ENCODE results near the gene HIBCH.
"Not testable (repeated sequence)": the region's sequence is repeated elsewhere in the genome, so short reads cannot be mapped to it uniquely, and the experiment has no call there.

The HIBCH gene

DNA sequence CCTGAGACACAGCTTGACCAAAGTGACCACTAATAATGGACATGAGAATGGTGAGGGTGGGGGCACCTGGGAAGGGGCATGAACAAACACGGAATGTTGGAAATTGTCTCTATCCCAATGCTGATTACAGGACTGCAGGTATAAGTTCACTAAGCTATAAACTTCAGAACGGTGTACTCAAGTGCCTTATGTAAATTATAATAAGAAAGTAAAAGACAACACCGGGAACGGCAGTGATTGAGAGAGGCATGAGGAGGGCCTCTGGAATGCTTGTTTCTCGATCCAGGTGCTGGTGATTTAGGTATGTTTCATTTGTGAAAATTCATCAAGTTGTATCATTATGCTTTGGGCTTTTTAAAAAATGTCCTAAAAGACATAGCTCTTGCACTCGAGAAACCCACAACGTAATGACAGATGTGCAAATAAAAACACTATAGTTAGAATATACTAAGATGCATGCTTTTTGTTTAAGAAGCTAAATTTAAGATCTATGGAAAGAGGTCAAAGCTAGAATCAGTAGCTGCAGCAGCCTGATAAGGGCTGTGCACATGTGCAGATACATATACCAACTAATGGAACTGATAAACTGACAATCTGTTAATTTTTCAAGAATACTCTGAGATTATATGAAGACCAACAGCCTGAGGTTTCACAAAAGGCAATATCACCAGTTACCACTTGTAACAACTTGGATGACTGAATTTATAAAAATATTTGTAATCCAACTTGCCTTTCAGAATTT is 7.6 kb downstream of the HIBCH start:
- H3K27ac ChIP-seq: no peak overlapping the region
- DNase-seq: no peak
- H3K27me3 ChIP-seq (replicated peaks): no peaks in the 10 kb centered on the region
- in situ Hi-C loops (cut with HindIII; ENCODE audit: low pct_ligation_motif_present, low sequenced_read_pairs): no loop called here
- H3K36me3 ChIP-seq (replicated peaks): peaks cover 5% of the 10 kb centered on the region
- TF ChIP-seq, protein P1, sequence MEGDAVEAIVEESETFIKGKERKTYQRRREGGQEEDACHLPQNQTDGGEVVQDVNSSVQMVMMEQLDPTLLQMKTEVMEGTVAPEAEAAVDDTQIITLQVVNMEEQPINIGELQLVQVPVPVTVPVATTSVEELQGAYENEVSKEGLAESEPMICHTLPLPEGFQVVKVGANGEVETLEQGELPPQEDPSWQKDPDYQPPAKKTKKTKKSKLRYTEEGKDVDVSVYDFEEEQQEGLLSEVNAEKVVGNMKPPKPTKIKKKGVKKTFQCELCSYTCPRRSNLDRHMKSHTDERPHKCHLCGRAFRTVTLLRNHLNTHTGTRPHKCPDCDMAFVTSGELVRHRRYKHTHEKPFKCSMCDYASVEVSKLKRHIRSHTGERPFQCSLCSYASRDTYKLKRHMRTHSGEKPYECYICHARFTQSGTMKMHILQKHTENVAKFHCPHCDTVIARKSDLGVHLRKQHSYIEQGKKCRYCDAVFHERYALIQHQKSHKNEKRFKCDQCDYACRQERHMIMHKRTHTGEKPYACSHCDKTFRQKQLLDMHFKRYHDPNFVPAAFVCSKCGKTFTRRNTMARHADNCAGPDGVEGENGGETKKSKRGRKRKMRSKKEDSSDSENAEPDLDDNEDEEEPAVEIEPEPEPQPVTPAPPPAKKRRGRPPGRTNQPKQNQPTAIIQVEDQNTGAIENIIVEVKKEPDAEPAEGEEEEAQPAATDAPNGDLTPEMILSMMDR (IDR thresholded peaks at IDR 0.05; ENCODE audit: low read depth, low read length, missing control alignments): no peak
- H3K4me3 ChIP-seq (ENCODE audit: low read depth, low read length): no peak overlapping the region

DNA sequence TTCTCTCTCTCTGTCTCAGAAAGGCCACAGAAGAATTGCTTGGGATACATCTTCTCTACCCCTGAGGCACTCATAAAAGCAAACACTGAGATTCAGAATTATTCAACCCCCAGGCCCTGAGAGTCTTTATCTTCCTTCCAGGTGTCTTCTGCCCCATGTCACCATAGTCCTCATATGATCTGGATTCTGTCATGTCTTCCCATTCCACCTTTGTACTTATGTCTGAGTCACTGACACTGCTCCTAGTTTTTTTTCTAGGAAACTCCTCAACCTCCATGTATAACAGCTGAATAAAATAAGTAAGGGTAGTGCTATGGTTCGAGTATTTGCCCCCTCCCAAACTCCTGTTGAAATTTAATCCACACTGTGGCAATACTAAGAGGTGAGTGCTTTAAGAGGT is 11.6 kb downstream of the HIBCH start:
- Histone ChIP-seq H3K4me3 (ENCODE audit: low read depth, low read length) (no peak overlapping the region), H3K27ac (no peak overlapping the region), H3K27me3 (replicated peaks) (no peaks in the 10 kb centered on the region), H3K36me3 (replicated peaks) (peaks cover 5% of the 10 kb centered on the region)
- no peak for DNase-seq
- in situ Hi-C loops (cut with HindIII; ENCODE audit: low pct_ligation_motif_present, low sequenced_read_pairs): no loop called here
- TF ChIP-seq, protein P1 (IDR thresholded peaks at IDR 0.05; ENCODE audit: low read depth, low read length, missing control alignments): no peak

DNA sequence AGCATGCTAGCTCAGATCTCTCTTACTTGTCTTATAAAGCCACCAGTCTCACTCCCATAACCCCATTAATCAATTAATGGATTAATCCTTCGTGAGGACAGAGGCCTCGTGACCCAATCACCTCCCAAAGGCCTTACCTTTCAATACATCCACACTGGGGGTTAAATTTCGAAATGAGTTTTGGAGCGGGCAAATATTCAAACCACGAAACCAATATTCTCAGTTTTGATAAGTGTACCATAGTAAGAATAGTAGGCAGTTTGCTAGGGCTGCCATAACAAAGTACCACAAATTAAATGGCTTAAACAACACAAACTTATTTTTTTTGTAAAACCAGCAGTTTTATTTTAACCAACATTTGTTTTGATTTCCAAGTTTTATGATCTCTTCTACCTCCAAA is 15.2 kb downstream of the HIBCH start:
- in situ Hi-C loops (cut with HindIII; ENCODE audit: low pct_ligation_motif_present, low sequenced_read_pairs): no loop called here
- Histone ChIP-seq H3K4me3 (ENCODE audit: low read depth, low read length) (no peak overlapping the region), H3K27ac (no peak overlapping the region), H3K27me3 (replicated peaks) (no peaks in the 10 kb centered on the region), H3K36me3 (replicated peaks) (peaks cover 3% of the 10 kb centered on the region)
- no peak for DNase-seq
- TF ChIP-seq, protein P1 (IDR thresholded peaks at IDR 0.05; ENCODE audit: low read depth, low read length, missing control alignments): no peak

DNA sequence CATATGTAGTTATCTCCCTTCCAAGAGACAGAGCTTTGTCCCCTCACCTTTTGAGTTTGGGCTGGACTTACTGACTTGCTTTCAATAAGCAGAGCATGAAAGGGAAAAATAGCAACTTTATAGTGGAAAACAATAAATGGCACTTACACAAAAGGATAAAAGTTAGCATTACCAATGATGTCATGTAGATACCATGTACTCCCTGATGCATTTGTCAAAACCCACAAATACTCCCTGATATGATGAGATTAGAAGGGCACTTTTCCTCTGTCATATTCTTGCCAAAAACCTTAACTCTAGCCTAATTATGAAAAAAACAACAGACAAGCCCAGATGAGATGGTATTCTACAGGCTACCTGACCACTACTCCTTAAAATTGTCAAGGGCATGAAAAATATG is 16.0 kb downstream of the HIBCH start:
- Histone ChIP-seq H3K4me3 (ENCODE audit: low read depth, low read length) (no peak overlapping the region), H3K27me3 (replicated peaks) (no peaks in the 10 kb centered on the region), H3K27ac (no peak overlapping the region), H3K36me3 (replicated peaks) (peaks cover 3% of the 10 kb centered on the region)
- in situ Hi-C loops (cut with HindIII; ENCODE audit: low pct_ligation_motif_present, low sequenced_read_pairs): no loop called here
- no peak for DNase-seq
- TF ChIP-seq, protein P1 (IDR thresholded peaks at IDR 0.05; ENCODE audit: low read depth, low read length, missing control alignments): no peak

DNA sequence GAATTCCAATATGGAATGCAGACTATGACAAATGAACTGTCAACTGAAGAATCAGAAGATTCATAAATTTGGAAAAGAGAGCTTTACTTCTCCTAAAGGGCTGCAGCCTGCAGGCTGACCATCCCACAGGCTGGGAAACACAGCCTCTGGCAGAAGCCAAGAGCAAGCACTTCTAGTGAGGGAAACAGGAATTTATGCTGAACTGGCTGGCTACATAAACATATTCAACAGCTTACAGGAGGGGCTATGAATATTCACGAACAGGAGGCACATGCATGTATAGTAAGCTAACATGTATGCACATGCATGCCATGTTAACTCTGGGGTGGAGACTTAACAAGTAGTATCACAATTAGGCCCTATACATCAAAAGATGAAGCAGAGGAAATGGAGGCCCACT is 17.6 kb downstream of the HIBCH start:
- TF ChIP-seq, protein P1 (IDR thresholded peaks at IDR 0.05; ENCODE audit: low read depth, low read length, missing control alignments): no peak
- Histone ChIP-seq H3K27ac (no peak overlapping the region), H3K27me3 (replicated peaks) (no peaks in the 10 kb centered on the region), H3K36me3 (replicated peaks) (no peaks in the 10 kb centered on the region), H3K4me3 (ENCODE audit: low read depth, low read length) (no peak overlapping the region)
- in situ Hi-C loops (cut with HindIII; ENCODE audit: low pct_ligation_motif_present, low sequenced_read_pairs): no loop called here
- DNase-seq: no peak

DNA sequence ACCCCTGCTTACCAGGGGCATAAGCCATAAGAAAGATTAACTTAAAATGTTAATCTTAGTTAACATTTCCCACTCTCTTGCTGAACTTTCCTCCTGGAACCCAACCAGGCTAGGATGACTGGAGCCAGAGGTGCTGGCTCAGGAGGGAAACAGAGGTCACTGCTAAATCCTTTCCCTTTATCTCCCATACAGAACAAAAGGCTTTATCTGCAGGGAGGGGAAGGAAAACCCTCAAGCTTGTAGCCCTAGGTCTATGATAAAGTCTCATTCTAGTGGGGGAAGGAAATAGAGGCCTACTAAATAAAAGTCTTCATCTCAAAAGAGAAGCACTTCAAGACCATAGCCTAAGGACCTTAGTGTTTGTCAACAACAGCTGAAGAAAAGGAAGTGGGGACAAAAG is 18.6 kb downstream of the HIBCH start:
- no peak overlapping the region for H3K27ac ChIP-seq
- H3K4me3 ChIP-seq (ENCODE audit: low read depth, low read length): no peak overlapping the region
- in situ Hi-C loops (cut with HindIII; ENCODE audit: low pct_ligation_motif_present, low sequenced_read_pairs): no loop called here
- no peak for DNase-seq
- no peaks in the 10 kb centered on the region for H3K27me3 ChIP-seq (replicated peaks)
- TF ChIP-seq, protein P1 (IDR thresholded peaks at IDR 0.05; ENCODE audit: low read depth, low read length, missing control alignments): no peak
- H3K36me3 ChIP-seq (replicated peaks): no peaks in the 10 kb centered on the region

DNA sequence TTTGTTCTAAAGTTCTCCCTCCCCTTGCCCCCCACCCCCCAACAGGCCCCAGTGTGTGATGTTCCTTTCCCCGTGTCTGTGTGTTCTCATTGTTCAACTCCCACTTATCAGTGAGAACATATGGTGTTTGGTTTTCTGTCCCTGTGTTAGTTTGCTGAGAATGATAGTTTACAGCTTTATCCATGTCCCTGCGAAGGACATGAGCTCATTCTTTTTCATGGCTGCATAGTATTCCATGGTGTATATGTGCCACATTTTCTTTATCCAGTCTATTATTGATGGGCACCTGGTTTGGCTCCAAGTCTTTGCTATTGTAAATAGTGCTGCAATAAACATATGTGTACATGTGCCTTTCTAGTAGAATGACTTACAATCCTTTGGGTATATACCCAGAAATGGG is 21.7 kb downstream of the HIBCH start:
- H3K27me3 ChIP-seq (replicated peaks); H3K36me3 ChIP-seq (replicated peaks); DNase-seq; H3K4me3 ChIP-seq (ENCODE audit: low read depth, low read length); H3K27ac ChIP-seq; in situ Hi-C loops (cut with HindIII; ENCODE audit: low pct_ligation_motif_present, low sequenced_read_pairs): not testable (repeated sequence)
